Glutamatergic neuron (in vitro differentiated cells): ENCODE measurements around the gene TADA3. TPM values are rescaled to one million over a fixed set of nuclear protein-coding genes. Genes with fewer than 3 reads are reported as not detected.

Experiments used
- DNase-seq: peaks from one replicate; pipeline ENCODE4 v3.0.0; 2022
- H3K27ac Mint-ChIP-seq: one replicate; pipeline ENCODE4 v1.8.0; 2020; ENCODE audit warnings: mild to moderate bottlenecking, mixed read lengths, inconsistent platforms; ENCODE audit not compliant: unreplicated experiment
- H3K27me3 Mint-ChIP-seq: one replicate; pipeline ENCODE4 v1.8.0; 2020; ENCODE audit warnings: mild to moderate bottlenecking, moderate library complexity, mixed read lengths, inconsistent platforms; ENCODE audit not compliant: unreplicated experiment
- H3K36me3 Mint-ChIP-seq: one replicate; pipeline ENCODE4 v1.8.0; 2020; ENCODE audit warnings: mild to moderate bottlenecking, mixed read lengths, inconsistent platforms; ENCODE audit not compliant: unreplicated experiment
- H3K4me1 Mint-ChIP-seq: one replicate; pipeline ENCODE4 v1.8.0; 2020; ENCODE audit warnings: mild to moderate bottlenecking, low read depth, mixed read lengths, inconsistent platforms; ENCODE audit not compliant: unreplicated experiment
- H3K4me3 Mint-ChIP-seq: one replicate; pipeline ENCODE4 v1.8.0; 2020; ENCODE audit warnings: mild to moderate bottlenecking, mixed read lengths, inconsistent platforms; ENCODE audit not compliant: unreplicated experiment
- H3K9me3 Mint-ChIP-seq: one replicate; pipeline ENCODE4 v1.8.0; 2020; ENCODE audit warnings: mild to moderate bottlenecking, moderate library complexity, mixed read lengths, inconsistent platforms; ENCODE audit not compliant: unreplicated experiment
- total RNA-seq: library from RNA; stranded (reverse); fragmentation: NEBNext Ultra II Directional; extraction: Animal tissue kit (Norgen Biotek cat#: 25700); gene quantifications from one replicate; pipeline ENCODE4 v1.2.1, GENCODE V29; 2021; ENCODE audit not compliant: unreplicated experiment
- TF ChIP-seq, protein P1 (sequence below): fragments of 200-600 bp; sonication (generic); IDR thresholded peaks from one replicate; pipeline ENCODE4 v1.5.0; 2021; ENCODE audit not compliant: partially characterized antibody, unreplicated experiment

Gene TADA3
- total RNA-seq, 1 donor from 2014 or later = 59.1 TPM

DNA sequence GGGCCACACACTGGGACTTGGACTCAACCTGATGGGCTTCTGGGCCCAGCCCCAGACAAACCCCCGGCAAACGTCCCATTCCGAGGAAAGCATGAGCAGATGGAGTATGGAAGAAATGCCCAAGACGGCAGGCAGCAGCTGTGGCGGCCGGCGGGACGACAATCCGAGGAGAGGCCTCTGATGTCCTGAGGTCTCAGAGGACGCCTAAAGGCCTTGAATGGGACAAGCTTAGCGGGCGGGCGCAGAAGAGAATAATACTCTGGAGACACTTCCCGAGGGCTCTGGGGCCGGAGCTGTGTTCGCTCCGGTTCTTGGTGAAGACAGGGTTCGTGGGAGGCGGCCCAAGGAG lies 43.0 kb downstream of the TADA3 start:
- H3K4me1 Mint-ChIP-seq = peaks cover 10% of the 10 kb centered on the region
- H3K27me3 Mint-ChIP-seq = peaks cover 18% of the 10 kb centered on the region
- TF ChIP-seq, protein P1, sequence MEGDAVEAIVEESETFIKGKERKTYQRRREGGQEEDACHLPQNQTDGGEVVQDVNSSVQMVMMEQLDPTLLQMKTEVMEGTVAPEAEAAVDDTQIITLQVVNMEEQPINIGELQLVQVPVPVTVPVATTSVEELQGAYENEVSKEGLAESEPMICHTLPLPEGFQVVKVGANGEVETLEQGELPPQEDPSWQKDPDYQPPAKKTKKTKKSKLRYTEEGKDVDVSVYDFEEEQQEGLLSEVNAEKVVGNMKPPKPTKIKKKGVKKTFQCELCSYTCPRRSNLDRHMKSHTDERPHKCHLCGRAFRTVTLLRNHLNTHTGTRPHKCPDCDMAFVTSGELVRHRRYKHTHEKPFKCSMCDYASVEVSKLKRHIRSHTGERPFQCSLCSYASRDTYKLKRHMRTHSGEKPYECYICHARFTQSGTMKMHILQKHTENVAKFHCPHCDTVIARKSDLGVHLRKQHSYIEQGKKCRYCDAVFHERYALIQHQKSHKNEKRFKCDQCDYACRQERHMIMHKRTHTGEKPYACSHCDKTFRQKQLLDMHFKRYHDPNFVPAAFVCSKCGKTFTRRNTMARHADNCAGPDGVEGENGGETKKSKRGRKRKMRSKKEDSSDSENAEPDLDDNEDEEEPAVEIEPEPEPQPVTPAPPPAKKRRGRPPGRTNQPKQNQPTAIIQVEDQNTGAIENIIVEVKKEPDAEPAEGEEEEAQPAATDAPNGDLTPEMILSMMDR = no peak
- peak overlapping the region; percentile 100 for H3K27ac Mint-ChIP-seq
- H3K36me3 Mint-ChIP-seq = no peaks in the 10 kb centered on the region
- H3K4me3 Mint-ChIP-seq = peak overlapping the region; percentile 99
- peaks cover 13% of the 10 kb centered on the region for H3K9me3 Mint-ChIP-seq
- peak; percentile 66 for DNase-seq

DNA sequence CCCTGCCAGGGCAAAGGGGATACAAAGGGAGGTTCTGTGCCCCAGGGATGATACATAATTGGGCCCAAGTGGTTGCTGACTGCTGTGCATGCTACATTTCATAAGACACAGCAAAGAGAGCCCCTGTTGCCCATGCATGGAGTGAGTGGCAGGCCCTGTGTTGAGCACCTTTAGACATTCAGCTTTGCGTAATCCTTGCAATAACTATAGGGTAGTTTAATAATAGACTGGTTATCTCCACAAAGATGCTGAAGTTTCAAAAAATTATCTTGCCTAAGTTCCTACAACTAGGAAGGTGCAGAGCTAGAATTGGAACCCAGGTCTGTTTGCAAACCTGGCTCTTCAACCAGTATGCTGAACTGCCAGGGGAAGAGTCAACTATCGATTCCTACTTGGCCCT lies 44.2 kb downstream of the TADA3 start:
- no peaks in the 10 kb centered on the region for H3K36me3 Mint-ChIP-seq
- no peak for DNase-seq
- peaks cover 13% of the 10 kb centered on the region for H3K9me3 Mint-ChIP-seq
- peaks cover 10% of the 10 kb centered on the region for H3K4me1 Mint-ChIP-seq
- H3K27ac Mint-ChIP-seq = peak overlapping the region; percentile 17
- TF ChIP-seq, protein P1 = no peak
- H3K27me3 Mint-ChIP-seq = peaks cover 18% of the 10 kb centered on the region
- no peak overlapping the region for H3K4me3 Mint-ChIP-seq

DNA sequence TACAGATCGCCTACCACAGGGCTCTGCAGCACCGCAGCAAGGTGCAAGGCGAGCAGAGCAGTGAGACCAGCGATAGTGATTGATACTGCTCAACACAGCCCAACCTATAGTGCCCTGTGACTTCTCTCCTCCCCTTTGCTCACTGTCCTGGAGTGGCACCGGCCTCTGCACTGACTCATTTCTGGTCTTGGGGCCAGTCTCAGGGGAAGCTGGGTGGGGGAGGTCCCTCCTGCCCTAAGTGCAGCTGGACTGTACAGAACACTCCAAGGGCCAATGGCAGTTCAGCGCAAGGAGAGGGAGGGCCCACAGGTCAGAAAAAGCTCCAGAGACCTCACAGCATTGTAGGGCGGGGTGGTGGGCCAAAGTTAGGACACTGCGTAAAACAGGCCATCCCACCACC lies 45.0 kb downstream of the TADA3 start:
- peaks cover 10% of the 10 kb centered on the region for H3K4me1 Mint-ChIP-seq
- H3K27me3 Mint-ChIP-seq = peaks cover 18% of the 10 kb centered on the region
- no peak overlapping the region for H3K27ac Mint-ChIP-seq
- H3K9me3 Mint-ChIP-seq = peaks cover 13% of the 10 kb centered on the region
- DNase-seq = no peak
- TF ChIP-seq, protein P1 = no peak
- no peaks in the 10 kb centered on the region for H3K36me3 Mint-ChIP-seq
- no peak overlapping the region for H3K4me3 Mint-ChIP-seq

DNA sequence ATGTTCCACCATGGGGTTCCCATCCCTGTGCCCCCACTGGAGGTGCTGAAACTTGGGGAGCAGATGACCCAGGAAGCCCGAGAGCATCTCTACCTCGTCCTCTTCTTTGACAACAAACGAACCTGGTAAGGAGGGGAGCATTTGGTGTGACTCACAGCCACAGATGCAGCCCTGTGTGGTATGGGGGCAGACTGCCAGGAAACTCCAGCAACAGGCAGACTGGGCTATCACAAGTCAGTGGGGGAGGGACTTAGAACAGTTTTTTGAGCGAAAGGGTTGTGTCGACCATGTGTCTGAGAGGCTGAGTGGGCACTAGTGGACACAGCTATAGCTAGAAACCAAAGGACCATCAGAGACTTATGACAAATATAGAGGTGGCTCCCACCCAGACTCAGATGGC lies 45.9 kb downstream of the TADA3 start:
- H3K9me3 Mint-ChIP-seq = peaks cover 13% of the 10 kb centered on the region
- no peak overlapping the region for H3K4me3 Mint-ChIP-seq
- no peaks in the 10 kb centered on the region for H3K36me3 Mint-ChIP-seq
- no peak overlapping the region for H3K27ac Mint-ChIP-seq
- no peak for DNase-seq
- peaks cover 7% of the 10 kb centered on the region for H3K4me1 Mint-ChIP-seq
- TF ChIP-seq, protein P1 = no peak
- peaks cover 13% of the 10 kb centered on the region for H3K27me3 Mint-ChIP-seq

DNA sequence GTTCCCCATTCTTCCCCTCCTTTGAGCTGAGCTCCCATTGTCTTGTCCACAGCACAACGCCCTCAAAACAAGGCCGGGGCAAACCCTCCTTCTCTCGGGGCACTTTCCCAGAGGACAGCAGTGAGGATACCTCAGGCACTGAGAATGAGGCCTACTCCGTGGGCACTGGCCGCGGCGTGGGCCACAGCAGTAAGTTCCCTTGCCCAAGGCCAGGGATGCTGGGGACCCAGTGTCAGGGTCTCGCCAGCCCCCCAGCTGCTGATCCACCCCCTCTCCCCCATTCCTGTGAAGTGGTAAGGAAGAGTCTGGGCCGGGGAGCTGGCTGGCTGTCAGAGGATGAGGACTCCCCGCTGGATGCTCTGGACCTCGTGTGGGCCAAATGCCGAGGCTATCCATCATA lies 46.8 kb downstream of the TADA3 start:
- Mint-ChIP-seq H3K4me3 (no peak overlapping the region), H3K9me3 (peaks cover 13% of the 10 kb centered on the region), H3K4me1 (peaks cover 5% of the 10 kb centered on the region), H3K27ac (no peak overlapping the region), H3K27me3 (peaks cover 13% of the 10 kb centered on the region), H3K36me3 (no peaks in the 10 kb centered on the region)
- TF ChIP-seq, protein P1 = no peak
- DNase-seq = no peak
